GM23338 (cell line): ENCODE measurements around the gene GAN.

Experiments
- EZH2phosphoT487 ChIP-seq: fragments of 200-600 bp; sonication (generic); IDR thresholded peaks from one replicate; pipeline ENCODE4 v1.8.1; 2018; ENCODE audit warnings: antibody characterized with exemption; ENCODE audit not compliant: unreplicated experiment
- POLR2AphosphoS5 ChIP-seq: IDR thresholded peaks from 2 replicates; pipeline ENCODE4 v1.6.1; 2016; ENCODE audit warnings: antibody characterized with exemption, low read depth
- STAT1 ChIP-seq: IDR thresholded peaks from one replicate; pipeline ENCODE4 v1.6.1; 2016; ENCODE audit warnings: antibody characterized with exemption; ENCODE audit not compliant: unreplicated experiment
- TF ChIP-seq, protein P1 (sequence below), 2 experiments: fragments of 200-600 bp in 1 of 2; sonication (generic) in 1 of 2; conservative IDR thresholded peaks; 2 replicates each; pipeline versions ENCODE4 v1.5.1 to v1.6.1; 2016 to 2017; ENCODE audit warnings: antibody characterized with exemption in 2 of 2, low read depth in 2 of 2, mild to moderate bottlenecking in 2 of 2, moderate library complexity in 1 of 2
- TF ChIP-seq, protein P2 (sequence below): IDR thresholded peaks from one replicate; pipeline ENCODE4 v1.6.1; 2018; ENCODE audit warnings: antibody characterized with exemption; ENCODE audit not compliant: unreplicated experiment

DNA sequence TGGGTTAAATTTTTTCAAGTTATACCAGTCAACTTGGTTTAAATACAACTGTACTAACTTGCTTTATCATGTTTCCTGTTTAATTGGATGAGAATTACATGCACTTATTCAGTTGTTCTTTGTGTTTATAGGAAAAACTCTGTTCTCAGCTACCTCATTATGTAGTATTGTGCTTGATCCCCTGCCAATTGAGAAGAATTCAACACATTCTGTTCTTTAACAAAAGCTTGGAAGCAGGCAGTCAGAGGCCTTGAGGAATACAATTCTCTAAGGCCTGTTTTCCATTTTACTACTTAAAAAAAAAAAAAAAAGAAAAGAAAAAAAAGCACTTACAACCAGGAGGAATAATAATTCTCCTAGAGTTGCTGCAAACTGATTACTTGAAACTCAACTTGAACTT lies 69.2 kb downstream of the GAN start:
- TF ChIP-seq STAT1 = no peak
- TF ChIP-seq POLR2AphosphoS5 = no peak
- TF ChIP-seq, protein P1, sequence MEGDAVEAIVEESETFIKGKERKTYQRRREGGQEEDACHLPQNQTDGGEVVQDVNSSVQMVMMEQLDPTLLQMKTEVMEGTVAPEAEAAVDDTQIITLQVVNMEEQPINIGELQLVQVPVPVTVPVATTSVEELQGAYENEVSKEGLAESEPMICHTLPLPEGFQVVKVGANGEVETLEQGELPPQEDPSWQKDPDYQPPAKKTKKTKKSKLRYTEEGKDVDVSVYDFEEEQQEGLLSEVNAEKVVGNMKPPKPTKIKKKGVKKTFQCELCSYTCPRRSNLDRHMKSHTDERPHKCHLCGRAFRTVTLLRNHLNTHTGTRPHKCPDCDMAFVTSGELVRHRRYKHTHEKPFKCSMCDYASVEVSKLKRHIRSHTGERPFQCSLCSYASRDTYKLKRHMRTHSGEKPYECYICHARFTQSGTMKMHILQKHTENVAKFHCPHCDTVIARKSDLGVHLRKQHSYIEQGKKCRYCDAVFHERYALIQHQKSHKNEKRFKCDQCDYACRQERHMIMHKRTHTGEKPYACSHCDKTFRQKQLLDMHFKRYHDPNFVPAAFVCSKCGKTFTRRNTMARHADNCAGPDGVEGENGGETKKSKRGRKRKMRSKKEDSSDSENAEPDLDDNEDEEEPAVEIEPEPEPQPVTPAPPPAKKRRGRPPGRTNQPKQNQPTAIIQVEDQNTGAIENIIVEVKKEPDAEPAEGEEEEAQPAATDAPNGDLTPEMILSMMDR (conservative IDR thresholded peaks at IDR 0.05; ENCODE audit: low read depth in 2 of 2) = no peak
- no peak for TF ChIP-seq EZH2phosphoT487
- TF ChIP-seq, protein P2, sequence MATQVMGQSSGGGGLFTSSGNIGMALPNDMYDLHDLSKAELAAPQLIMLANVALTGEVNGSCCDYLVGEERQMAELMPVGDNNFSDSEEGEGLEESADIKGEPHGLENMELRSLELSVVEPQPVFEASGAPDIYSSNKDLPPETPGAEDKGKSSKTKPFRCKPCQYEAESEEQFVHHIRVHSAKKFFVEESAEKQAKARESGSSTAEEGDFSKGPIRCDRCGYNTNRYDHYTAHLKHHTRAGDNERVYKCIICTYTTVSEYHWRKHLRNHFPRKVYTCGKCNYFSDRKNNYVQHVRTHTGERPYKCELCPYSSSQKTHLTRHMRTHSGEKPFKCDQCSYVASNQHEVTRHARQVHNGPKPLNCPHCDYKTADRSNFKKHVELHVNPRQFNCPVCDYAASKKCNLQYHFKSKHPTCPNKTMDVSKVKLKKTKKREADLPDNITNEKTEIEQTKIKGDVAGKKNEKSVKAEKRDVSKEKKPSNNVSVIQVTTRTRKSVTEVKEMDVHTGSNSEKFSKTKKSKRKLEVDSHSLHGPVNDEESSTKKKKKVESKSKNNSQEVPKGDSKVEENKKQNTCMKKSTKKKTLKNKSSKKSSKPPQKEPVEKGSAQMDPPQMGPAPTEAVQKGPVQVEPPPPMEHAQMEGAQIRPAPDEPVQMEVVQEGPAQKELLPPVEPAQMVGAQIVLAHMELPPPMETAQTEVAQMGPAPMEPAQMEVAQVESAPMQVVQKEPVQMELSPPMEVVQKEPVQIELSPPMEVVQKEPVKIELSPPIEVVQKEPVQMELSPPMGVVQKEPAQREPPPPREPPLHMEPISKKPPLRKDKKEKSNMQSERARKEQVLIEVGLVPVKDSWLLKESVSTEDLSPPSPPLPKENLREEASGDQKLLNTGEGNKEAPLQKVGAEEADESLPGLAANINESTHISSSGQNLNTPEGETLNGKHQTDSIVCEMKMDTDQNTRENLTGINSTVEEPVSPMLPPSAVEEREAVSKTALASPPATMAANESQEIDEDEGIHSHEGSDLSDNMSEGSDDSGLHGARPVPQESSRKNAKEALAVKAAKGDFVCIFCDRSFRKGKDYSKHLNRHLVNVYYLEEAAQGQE = no peak
